Astrocyte of the spinal cord (primary cell): ENCODE measurements around the gene PKN3.
A peak's percentile ranks its signal among the peaks of the same experiment; 100 is the strongest.

ENCODE experiments used
- DNase-seq: peaks from one replicate; pipeline ENCODE4 v3.0.0; 2011; ENCODE audit warnings: low read depth, low spot score
- H3K4me3 ChIP-seq: 2 replicates; pipeline ENCODE4 v1.5.1; 2011; ENCODE audit warnings: low read depth, mild to moderate bottlenecking, low read length, moderate library complexity
- CTCF ChIP-seq: IDR thresholded peaks from 2 replicates; pipeline ENCODE4 v1.5.1; 2012; ENCODE audit warnings: low read depth, mild to moderate bottlenecking, low read length, inconsistent platforms
- in situ Hi-C: cut with HindIII; loops from 2 replicates; pipeline ENCODE4 v1.10.0; 2017; ENCODE audit warnings: low sequenced_read_pairs

The PKN3 gene

GRCh38 chr9:128731093-128731492, 28.8 kb downstream of the PKN3 start:
- no peak for DNase-seq
- H3K4me3 ChIP-seq: no peak overlapping the region
- TF ChIP-seq CTCF: no peak
- in situ Hi-C loops: no loop called here

- H3K4me3 ChIP-seq: no peak overlapping the region
- no peak for TF ChIP-seq CTCF
- in situ Hi-C loops: no loop called here
- DNase-seq: no peak
Observed at GRCh38 chr9:128731691-128732090, 29.4 kb downstream of the PKN3 start.

GRCh38 chr9:128732576-128732975, 30.3 kb downstream of the PKN3 start:
- no peak overlapping the region for H3K4me3 ChIP-seq
- no peak for TF ChIP-seq CTCF
- in situ Hi-C loops: no loop called here
- no peak for DNase-seq

GRCh38 chr9:128733256-128733655, 31.0 kb downstream of the PKN3 start:
- TF ChIP-seq CTCF: peak; percentile 83
- peak overlapping the region; percentile 1 for H3K4me3 ChIP-seq
- in situ Hi-C loops: no loop called here
- peak; percentile 87 for DNase-seq

GRCh38 chr9:128735373-128735772, 33.1 kb downstream of the PKN3 start:
- in situ Hi-C loops: no loop called here
- TF ChIP-seq CTCF: no peak
- H3K4me3 ChIP-seq: no peak overlapping the region
- no peak for DNase-seq

GRCh38 chr9:128742401-128742800, 40.1 kb downstream of the PKN3 start:
- no peak overlapping the region for H3K4me3 ChIP-seq
- no peak for DNase-seq
- in situ Hi-C loops: no loop called here
- no peak for TF ChIP-seq CTCF

GRCh38 chr9:128743421-128743820, 41.1 kb downstream of the PKN3 start:
- H3K4me3 ChIP-seq: no peak overlapping the region
- no peak for DNase-seq
- no peak for TF ChIP-seq CTCF
- in situ Hi-C loops: no loop called here
